Testis (tissue), 2 donors: ENCODE data around the gene BEAN1.

Source experiments
- POLR2A ChIP-seq: fragments of 450-650 bp; IDR thresholded peaks from one replicate; pipeline ENCODE4 v1.6.1; 2017; ENCODE audit warnings: antibody characterized with exemption, mild to moderate bottlenecking, moderate library complexity
- TF ChIP-seq, protein P1 (sequence below), 3 experiments: fragments of 450-650 bp in 2 of 3; fragments of 200-600 bp in 1 of 3; sonication (generic) in 1 of 3; IDR thresholded peaks; one replicate each; pipeline ENCODE4 v1.5.1; 2016 to 2019; ENCODE audit warnings: antibody characterized with exemption in 3 of 3, mild to moderate bottlenecking in 2 of 3, moderate library complexity in 1 of 3

DNA sequence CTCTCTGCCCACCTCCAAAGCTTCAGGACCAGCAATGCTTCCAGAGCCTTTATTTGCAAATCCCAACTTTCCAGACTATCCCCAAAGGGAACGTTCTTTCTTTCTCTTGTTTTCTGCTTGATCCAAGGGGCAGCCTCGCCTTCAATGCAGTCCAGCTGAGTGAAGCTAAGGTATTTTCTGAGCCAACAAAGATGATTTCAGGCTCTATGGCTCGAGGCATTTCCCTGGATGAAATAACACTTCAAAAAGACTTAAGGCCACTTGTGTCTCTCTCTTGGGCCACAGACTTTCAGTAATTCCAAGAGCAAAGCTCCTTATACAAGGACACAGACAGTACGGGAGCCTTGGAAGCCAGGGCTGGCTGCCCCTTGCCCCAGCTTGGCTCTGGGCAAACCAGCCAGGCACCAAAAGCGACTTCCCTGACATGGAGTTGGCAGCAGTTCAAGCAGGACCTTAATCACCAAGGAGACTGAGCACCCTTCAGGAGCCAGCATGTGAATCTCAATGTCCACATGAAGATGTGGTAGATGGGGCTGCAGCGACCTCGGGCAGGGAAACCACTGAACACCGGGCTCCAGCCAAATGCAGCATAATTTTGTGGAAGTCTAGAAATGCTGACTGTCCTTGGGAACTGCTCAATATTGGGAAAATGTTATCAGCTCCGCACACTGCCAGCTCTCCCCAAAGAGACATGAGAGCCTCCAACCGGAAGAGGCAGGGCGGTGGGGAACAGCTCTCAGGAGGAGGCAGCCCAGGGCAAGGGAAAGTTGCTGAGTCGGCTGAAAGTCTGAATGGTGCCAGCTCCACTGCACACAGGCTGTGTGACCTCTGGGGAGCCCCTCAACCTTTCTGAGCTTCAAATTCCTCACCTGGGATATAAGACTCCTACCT, 83.9 kb downstream of the BEAN1 start:
- TF ChIP-seq, protein P1, sequence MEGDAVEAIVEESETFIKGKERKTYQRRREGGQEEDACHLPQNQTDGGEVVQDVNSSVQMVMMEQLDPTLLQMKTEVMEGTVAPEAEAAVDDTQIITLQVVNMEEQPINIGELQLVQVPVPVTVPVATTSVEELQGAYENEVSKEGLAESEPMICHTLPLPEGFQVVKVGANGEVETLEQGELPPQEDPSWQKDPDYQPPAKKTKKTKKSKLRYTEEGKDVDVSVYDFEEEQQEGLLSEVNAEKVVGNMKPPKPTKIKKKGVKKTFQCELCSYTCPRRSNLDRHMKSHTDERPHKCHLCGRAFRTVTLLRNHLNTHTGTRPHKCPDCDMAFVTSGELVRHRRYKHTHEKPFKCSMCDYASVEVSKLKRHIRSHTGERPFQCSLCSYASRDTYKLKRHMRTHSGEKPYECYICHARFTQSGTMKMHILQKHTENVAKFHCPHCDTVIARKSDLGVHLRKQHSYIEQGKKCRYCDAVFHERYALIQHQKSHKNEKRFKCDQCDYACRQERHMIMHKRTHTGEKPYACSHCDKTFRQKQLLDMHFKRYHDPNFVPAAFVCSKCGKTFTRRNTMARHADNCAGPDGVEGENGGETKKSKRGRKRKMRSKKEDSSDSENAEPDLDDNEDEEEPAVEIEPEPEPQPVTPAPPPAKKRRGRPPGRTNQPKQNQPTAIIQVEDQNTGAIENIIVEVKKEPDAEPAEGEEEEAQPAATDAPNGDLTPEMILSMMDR (IDR thresholded peaks at IDR 0.05), result no peak
- no peak for TF ChIP-seq POLR2A
